Measurements from ENCODE around the gene PSG2. TPM values are rescaled to one million over a fixed set of nuclear protein-coding genes. Genes with fewer than 3 reads are reported as not detected.

PSG2 gene
- total RNA-seq, 1 donor from 2014 or later = not detected

Other genes with a start within 250 kb of the PSG2 start
- gene PSG1, start 203.0 kb downstream of the PSG2 start, total RNA-seq = not detected
- not detected for gene PSG6, start 164.8 kb downstream of the PSG2 start, total RNA-seq
- gene PSG7, start 145.5 kb downstream of the PSG2 start, total RNA-seq = not detected
- not detected for gene PSG11, start 56.2 kb downstream of the PSG2 start, total RNA-seq
- not detected for gene PSG5, start 103.8 kb upstream of the PSG2 start, total RNA-seq
- gene PSG4, start 122.9 kb upstream of the PSG2 start, total RNA-seq = not detected
- not detected for gene PSG9, start 186.8 kb upstream of the PSG2 start, total RNA-seq

All from left ventricle myocardium superior (tissue), 1 donor.